ENCODE measurements around the gene PEX10.

The PEX10 gene

GRCh38 chr1:2378956-2379732, 33.2 kb downstream of the PEX10 start:
- ATAC-seq (ENCODE audit: insufficient read depth, low read depth) (no peak), DNase-seq (no peak)
- Histone ChIP-seq H3K4me3 (ENCODE audit: low read depth in 1 of 2, low read length in 2 of 2) (no peak overlapping the region), H3K9me3 (ENCODE audit: insufficient read depth, low read length, severe bottlenecking) (no peaks in the 10 kb centered on the region), H3K4me2 (ENCODE audit: insufficient read depth, low read length) (no peak overlapping the region), H4K20me1 (ENCODE audit: insufficient read depth, low read length) (peaks cover 15% of the 10 kb centered on the region), H3K27me3 (ENCODE audit: insufficient read depth, low read length, poor library complexity) (no peaks in the 10 kb centered on the region), H3K27ac (ENCODE audit: low read length) (no peak overlapping the region), H2AFZ (ENCODE audit: low read depth, low read length) (no peak overlapping the region), H3K4me1 (ENCODE audit: insufficient read depth, low read length) (no peaks in the 10 kb centered on the region; the same call in 1 of the 2 replicates), H3K9ac (ENCODE audit: low read depth, low read length) (no peak overlapping the region), H3K36me3 (ENCODE audit: insufficient read depth, low read length) (no peaks in the 10 kb centered on the region), H3K79me2 (ENCODE audit: insufficient read depth, low read length) (no peaks in the 10 kb centered on the region)
- no peak for TF ChIP-seq CTCF (IDR thresholded peaks at IDR 0.05; ENCODE audit: borderline replicate concordance, extremely low read depth, low read length, poor library complexity, severe bottlenecking)
- TF ChIP-seq EZH2 (IDR thresholded peaks at IDR 0.05; ENCODE audit: borderline replicate concordance, low read depth, low read length, severe bottlenecking), result no peak

GRCh38 chr1:2378441-2378851, 33.9 kb downstream of the PEX10 start:
- no peaks in the 10 kb centered on the region; the same call in 1 of the 2 replicates for H3K4me1 ChIP-seq (ENCODE audit: insufficient read depth, low read length)
- peaks cover 15% of the 10 kb centered on the region for H4K20me1 ChIP-seq (ENCODE audit: insufficient read depth, low read length)
- no peak overlapping the region for H2AFZ ChIP-seq (ENCODE audit: low read depth, low read length)
- no peaks in the 10 kb centered on the region for H3K79me2 ChIP-seq (ENCODE audit: insufficient read depth, low read length)
- no peaks in the 10 kb centered on the region for H3K27me3 ChIP-seq (ENCODE audit: insufficient read depth, low read length, poor library complexity)
- H3K9me3 ChIP-seq (ENCODE audit: insufficient read depth, low read length, severe bottlenecking), result no peaks in the 10 kb centered on the region
- no peak overlapping the region for H3K4me2 ChIP-seq (ENCODE audit: insufficient read depth, low read length)
- ATAC-seq (ENCODE audit: insufficient read depth, low read depth), result no peak
- DNase-seq, result no peak
- H3K4me3 ChIP-seq (ENCODE audit: low read depth in 1 of 2, low read length in 2 of 2), result no peak overlapping the region
- TF ChIP-seq EZH2 (IDR thresholded peaks at IDR 0.05; ENCODE audit: borderline replicate concordance, low read depth, low read length, severe bottlenecking), result no peak
- no peak for TF ChIP-seq CTCF (IDR thresholded peaks at IDR 0.05; ENCODE audit: borderline replicate concordance, extremely low read depth, low read length, poor library complexity, severe bottlenecking)
- H3K27ac ChIP-seq (ENCODE audit: low read length), result no peak overlapping the region
- H3K9ac ChIP-seq (ENCODE audit: low read depth, low read length), result no peak overlapping the region
- no peaks in the 10 kb centered on the region for H3K36me3 ChIP-seq (ENCODE audit: insufficient read depth, low read length)

GRCh38 chr1:2377751-2378440, 34.5 kb downstream of the PEX10 start:
- no peaks in the 10 kb centered on the region for H3K9me3 ChIP-seq (ENCODE audit: insufficient read depth, low read length, severe bottlenecking)
- H3K79me2 ChIP-seq (ENCODE audit: insufficient read depth, low read length), result no peaks in the 10 kb centered on the region
- no peaks in the 10 kb centered on the region for H3K36me3 ChIP-seq (ENCODE audit: insufficient read depth, low read length)
- no peak overlapping the region for H2AFZ ChIP-seq (ENCODE audit: low read depth, low read length)
- H3K4me2 ChIP-seq (ENCODE audit: insufficient read depth, low read length), result no peak overlapping the region
- no peaks in the 10 kb centered on the region; the same call in 1 of the 2 replicates for H3K4me1 ChIP-seq (ENCODE audit: insufficient read depth, low read length)
- DNase-seq (no peak), ATAC-seq (ENCODE audit: insufficient read depth, low read depth) (no peak)
- no peak overlapping the region for H3K27ac ChIP-seq (ENCODE audit: low read length)
- H3K9ac ChIP-seq (ENCODE audit: low read depth, low read length), result no peak overlapping the region
- H3K27me3 ChIP-seq (ENCODE audit: insufficient read depth, low read length, poor library complexity), result no peaks in the 10 kb centered on the region
- H3K4me3 ChIP-seq (ENCODE audit: low read depth in 1 of 2, low read length in 2 of 2), result no peak overlapping the region
- TF ChIP-seq CTCF (IDR thresholded peaks at IDR 0.05; ENCODE audit: borderline replicate concordance, extremely low read depth, low read length, poor library complexity, severe bottlenecking), result no peak
- no peak for TF ChIP-seq EZH2 (IDR thresholded peaks at IDR 0.05; ENCODE audit: borderline replicate concordance, low read depth, low read length, severe bottlenecking)
- peaks cover 15% of the 10 kb centered on the region for H4K20me1 ChIP-seq (ENCODE audit: insufficient read depth, low read length)

All from DND-41 (cell line).